SKM-1 treated with dmso at 0.1 percent for 144 hours (cell line): ENCODE measurements around the gene ASB12.
"Not testable (repeated sequence)": the region's sequence is repeated elsewhere in the genome, so short reads cannot be mapped to it uniquely, and the experiment has no call there.

Source experiments
- DNase-seq: peaks from one replicate; lab custom pipeline; 2025; ENCODE audit not compliant: unreplicated experiment; lab: John Stamatoyannopoulos, UW

The ASB12 gene

GRCh38 chrX:64230123-64230970 is at the start of gene ASB12:
Gene ASB12, minus strand, starts transcription at chrX:64230607. Its CDS starts 4,957 bp downstream, at chrX:64225650.
- DNase-seq = no peak

GRCh38 chrX:64265265-64265664 is 34.9 kb upstream of the ASB12 start:
- no peak for DNase-seq

- DNase-seq = no peak
These were observed 1.3 kb downstream of the ASB12 start for GRCh38 chrX:64229154-64229553.

- DNase-seq = no peak
These were observed 12.4 kb downstream of the ASB12 start for GRCh38 chrX:64218023-64218422.

GRCh38 chrX:64213989-64214388 is 16.4 kb downstream of the ASB12 start:
- not testable (repeated sequence) for DNase-seq

- DNase-seq = no peak
These were observed 23.7 kb downstream of the ASB12 start for GRCh38 chrX:64206556-64207162.

- peak; percentile 65 for DNase-seq
These were observed 24.5 kb downstream of the ASB12 start for GRCh38 chrX:64205735-64206501.

GRCh38 chrX:64205441-64205734 is 25.0 kb downstream of the ASB12 start, which contains the start of gene AMER1:
Gene AMER1, minus strand, starts transcription at chrX:64205708. Its CDS starts 12,422 bp downstream, at chrX:64193286.
- peak; percentile 60 for DNase-seq

- DNase-seq = peak; percentile 2
These were observed 25.5 kb downstream of the ASB12 start for GRCh38 chrX:64204701-64205440.

GRCh38 chrX:64204252-64204651 is 26.2 kb downstream of the ASB12 start:
- no peak for DNase-seq

- no peak for DNase-seq
These were observed 27.5 kb downstream of the ASB12 start for GRCh38 chrX:64202808-64203325.

- no peak for DNase-seq
These were observed 32.4 kb downstream of the ASB12 start for GRCh38 chrX:64198036-64198435.

GRCh38 chrX:64196606-64197005 is 33.8 kb downstream of the ASB12 start:
- DNase-seq = no peak

GRCh38 chrX:64195862-64196261 is 34.5 kb downstream of the ASB12 start:
- no peak for DNase-seq

- no peak for DNase-seq
These were observed 37.7 kb downstream of the ASB12 start for GRCh38 chrX:64192673-64193072.

GRCh38 chrX:64192040-64192439 is 38.4 kb downstream of the ASB12 start:
- no peak for DNase-seq

- DNase-seq = no peak
These were observed 39.0 kb downstream of the ASB12 start for GRCh38 chrX:64191281-64192010.

GRCh38 chrX:64190136-64190740 is 40.2 kb downstream of the ASB12 start:
- no peak for DNase-seq

- no peak for DNase-seq
These were observed 41.5 kb downstream of the ASB12 start for GRCh38 chrX:64188901-64189300.

GRCh38 chrX:64187762-64188150 is 42.7 kb downstream of the ASB12 start:
- DNase-seq = no peak
